Subcutaneous abdominal adipose tissue (tissue), 5 donors: ENCODE data around the gene PAM.
"Not testable (repeated sequence)": the region's sequence is repeated elsewhere in the genome, so short reads cannot be mapped to it uniquely, and the experiment has no call there.

Source experiments
- H3K27ac ChIP-seq: one replicate; pipeline ENCODE4 v1.7.0; 2013; ENCODE audit warnings: low read depth, mild to moderate bottlenecking, inconsistent platforms, low read length, moderate library complexity
- H3K27me3 ChIP-seq, 5 donors: one replicate each; pipeline ENCODE4 v1.7.0; 2013; ENCODE audit warnings: low read length in 5 of 5, inconsistent platforms in 1 of 5; ENCODE audit not compliant: control insufficient read depth in 5 of 5, insufficient read depth in 4 of 5
- H3K36me3 ChIP-seq, 5 donors: one replicate each; pipeline ENCODE4 v1.7.0; 2013; ENCODE audit warnings: low read length in 5 of 5; ENCODE audit not compliant: control insufficient read depth in 5 of 5, insufficient read depth in 5 of 5
- H3K4me1 ChIP-seq, 5 donors: one replicate each; pipeline ENCODE4 v1.7.0; 2013; ENCODE audit warnings: low read length in 5 of 5, mild to moderate bottlenecking in 3 of 5, moderate library complexity in 1 of 5; ENCODE audit not compliant: control insufficient read depth in 5 of 5, insufficient read depth in 5 of 5
- H3K4me3 ChIP-seq, 5 donors: one replicate each; pipeline ENCODE4 v1.7.0; 2013; ENCODE audit warnings: low read length in 5 of 5, low read depth in 1 of 5
- H3K9ac ChIP-seq, 5 donors: one replicate each; pipeline ENCODE4 v1.7.0; 2013; ENCODE audit warnings: low read length in 5 of 5, mild to moderate bottlenecking in 4 of 5, moderate library complexity in 3 of 5
- H3K9me3 ChIP-seq, 5 donors: one replicate each; pipeline ENCODE4 v1.7.0; 2013; ENCODE audit warnings: low read length in 5 of 5; ENCODE audit not compliant: control insufficient read depth in 5 of 5
- donor health status: healthy.
- donor health status: healthy.
- donor health status: healthy.
- donor health status: healthy.
- donor health status: healthy.

Gene PAM

GRCh38 chr5:102901424-102902134 lies 146.5 kb downstream of the PAM start:
- no peak overlapping the region for H3K9ac ChIP-seq
- no peaks in the 10 kb centered on the region for H3K27me3 ChIP-seq
- H3K9me3 ChIP-seq, result no peaks in the 10 kb centered on the region
- no peak overlapping the region for H3K4me3 ChIP-seq
- H3K27ac ChIP-seq, result no peak overlapping the region
- H3K4me1 ChIP-seq, result peaks cover 0 to 2% (median 0%) of the 10 kb centered on the region in 5 donors
- peaks cover 0 to 11% (median 0%) of the 10 kb centered on the region in 5 donors for H3K36me3 ChIP-seq

DNA sequence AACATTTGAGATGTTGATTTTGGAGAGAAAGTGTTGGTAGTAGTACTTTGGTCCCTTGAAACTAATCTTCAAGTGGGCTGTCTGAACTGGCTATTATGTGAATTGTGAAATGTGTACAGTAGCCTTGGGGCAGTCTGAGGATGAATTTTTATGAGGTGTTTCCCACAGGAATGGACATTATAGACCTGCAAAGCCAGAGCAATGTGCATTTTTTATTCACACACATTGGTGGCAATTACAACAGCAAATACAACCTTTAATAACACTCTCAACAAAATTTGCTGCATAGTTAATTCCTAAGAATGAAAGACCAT lies 147.0 kb downstream of the PAM start:
- H3K27me3 ChIP-seq, result no peaks in the 10 kb centered on the region
- H3K36me3 ChIP-seq, result peaks cover 0 to 12% (median 0%) of the 10 kb centered on the region in 5 donors
- peaks cover 0 to 2% (median 0%) of the 10 kb centered on the region in 5 donors for H3K4me1 ChIP-seq
- no peak overlapping the region for H3K27ac ChIP-seq
- peaks cover 0 to 2% (median 0%) of the 10 kb centered on the region in 5 donors for H3K9me3 ChIP-seq
- no peak overlapping the region for H3K9ac ChIP-seq
- H3K4me3 ChIP-seq, result no peak overlapping the region

GRCh38 chr5:102902647-102903046 lies 147.5 kb downstream of the PAM start:
- peaks cover 0 to 2% (median 0%) of the 10 kb centered on the region in 5 donors for H3K4me1 ChIP-seq
- H3K4me3 ChIP-seq, result no peak overlapping the region
- no peak overlapping the region for H3K9ac ChIP-seq
- no peak overlapping the region for H3K27ac ChIP-seq
- H3K9me3 ChIP-seq, result peaks cover 0 to 2% (median 0%) of the 10 kb centered on the region in 5 donors
- peaks cover 0 to 12% (median 0%) of the 10 kb centered on the region in 5 donors for H3K36me3 ChIP-seq
- no peaks in the 10 kb centered on the region for H3K27me3 ChIP-seq

GRCh38 chr5:102903074-102903871 lies 148.2 kb downstream of the PAM start:
- no peak overlapping the region for H3K4me3 ChIP-seq
- no peak overlapping the region for H3K9ac ChIP-seq
- H3K27me3 ChIP-seq, result no peaks in the 10 kb centered on the region
- H3K27ac ChIP-seq, result no peak overlapping the region
- H3K4me1 ChIP-seq, result peaks cover 0 to 2% (median 0%) of the 10 kb centered on the region in 5 donors
- peaks cover 0 to 12% (median 0%) of the 10 kb centered on the region in 5 donors for H3K36me3 ChIP-seq
- peaks cover 0 to 2% (median 0%) of the 10 kb centered on the region in 5 donors for H3K9me3 ChIP-seq

- Histone ChIP-seq H3K4me1 (peaks cover 0 to 2% (median 0%) of the 10 kb centered on the region in 5 donors), H3K4me3 (no peak overlapping the region), H3K36me3 (peaks cover 0 to 12% (median 0%) of the 10 kb centered on the region in 5 donors), H3K27ac (no peak overlapping the region), H3K9me3 (peaks cover 0 to 2% (median 0%) of the 10 kb centered on the region in 5 donors), H3K9ac (no peak overlapping the region), H3K27me3 (no peaks in the 10 kb centered on the region)
These were observed 150.0 kb downstream of the PAM start for GRCh38 chr5:102905056-102905455.

- H3K9ac ChIP-seq, H3K4me3 ChIP-seq, H3K27ac ChIP-seq, H3K9me3 ChIP-seq, H3K27me3 ChIP-seq: not testable (repeated sequence)
- H3K4me1 ChIP-seq, result peaks cover 0 to 13% (median 4%) of the 10 kb centered on the region in 5 donors
- H3K36me3 ChIP-seq, result peaks cover 0 to 12% (median 0%) of the 10 kb centered on the region in 5 donors
These were observed 152.0 kb downstream of the PAM start for GRCh38 chr5:102907099-102907498.

- peaks cover 0 to 21% (median 3%) of the 10 kb centered on the region in 5 donors for H3K36me3 ChIP-seq
- peaks cover 0 to 16% (median 7%) of the 10 kb centered on the region in 5 donors for H3K4me1 ChIP-seq
- no peak overlapping the region for H3K27ac ChIP-seq
- no peak overlapping the region for H3K9ac ChIP-seq
- no peak overlapping the region for H3K4me3 ChIP-seq
- H3K9me3 ChIP-seq, result peaks cover 0 to 2% (median 0%) of the 10 kb centered on the region in 5 donors
- H3K27me3 ChIP-seq, result no peaks in the 10 kb centered on the region
These were observed 155.4 kb downstream of the PAM start for GRCh38 chr5:102910240-102911226.

DNA sequence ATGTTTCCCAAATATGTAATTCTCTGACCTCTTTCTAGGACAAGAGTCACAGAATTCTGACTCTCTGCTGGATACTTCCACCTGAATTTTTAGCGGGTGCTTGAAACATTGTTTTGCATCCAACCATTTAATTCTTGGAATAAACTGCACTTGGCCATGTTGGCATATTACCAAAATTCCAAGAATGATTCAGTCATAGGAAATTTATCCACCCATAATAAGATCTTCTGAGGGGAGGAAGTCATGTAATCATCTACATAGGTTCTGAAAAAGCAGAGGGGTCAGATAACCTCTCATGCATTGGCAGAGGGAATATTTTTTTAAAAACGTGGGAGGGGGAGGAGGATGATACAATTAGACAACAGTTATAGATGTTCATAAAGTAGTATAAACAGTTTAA lies 156.9 kb downstream of the PAM start:
- Histone ChIP-seq H3K9ac (no peak overlapping the region), H3K27me3 (no peaks in the 10 kb centered on the region), H3K36me3 (peaks cover 0 to 10% (median 3%) of the 10 kb centered on the region in 5 donors), H3K4me3 (no peak overlapping the region), H3K4me1 (peaks cover 0 to 16% (median 7%) of the 10 kb centered on the region in 5 donors), H3K9me3 (peaks cover 0 to 1% (median 0%) of the 10 kb centered on the region in 5 donors), H3K27ac (no peak overlapping the region)

DNA sequence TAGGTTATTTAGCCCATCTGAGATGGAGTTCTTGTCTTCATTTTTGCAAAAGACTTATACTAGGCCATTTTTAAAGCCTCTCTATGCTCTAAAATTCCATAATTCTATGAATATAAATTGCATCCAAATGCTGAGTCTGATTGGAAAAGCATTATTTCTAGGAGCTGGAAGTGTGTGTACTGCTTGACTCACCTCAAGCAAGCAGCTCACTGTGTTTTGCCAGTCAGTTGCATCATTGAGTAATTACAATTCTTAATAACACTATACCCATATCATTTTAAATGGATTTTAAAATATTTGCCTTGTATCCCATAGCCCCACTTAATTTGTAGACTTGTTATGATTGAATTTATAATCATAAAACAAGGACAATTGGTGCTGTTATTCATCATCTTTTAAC lies 161.0 kb downstream of the PAM start:
- peaks cover 0 to 20% (median 11%) of the 10 kb centered on the region in 5 donors for H3K4me1 ChIP-seq
- H3K9me3 ChIP-seq, result no peaks in the 10 kb centered on the region
- H3K27me3 ChIP-seq, result no peaks in the 10 kb centered on the region
- no peak overlapping the region for H3K27ac ChIP-seq
- H3K4me3 ChIP-seq, result no peak overlapping the region
- H3K9ac ChIP-seq, result no peak overlapping the region
- H3K36me3 ChIP-seq, result peaks cover 0 to 10% (median 3%) of the 10 kb centered on the region in 5 donors
